Hematopoietic multipotent progenitor cell treated with erythropoietin and hydrocortisone succinate and interleukin-3 and kit ligand, for 8 days (in vitro differentiated cells): ENCODE results near the gene TACC2.
A peak's percentile ranks its signal among the peaks of the same experiment; 100 is the strongest.

Experiments used
- DNase-seq: peaks from one replicate; pipeline ENCODE4 v3.0.0-alpha.2; 2015

Gene TACC2

DNA sequence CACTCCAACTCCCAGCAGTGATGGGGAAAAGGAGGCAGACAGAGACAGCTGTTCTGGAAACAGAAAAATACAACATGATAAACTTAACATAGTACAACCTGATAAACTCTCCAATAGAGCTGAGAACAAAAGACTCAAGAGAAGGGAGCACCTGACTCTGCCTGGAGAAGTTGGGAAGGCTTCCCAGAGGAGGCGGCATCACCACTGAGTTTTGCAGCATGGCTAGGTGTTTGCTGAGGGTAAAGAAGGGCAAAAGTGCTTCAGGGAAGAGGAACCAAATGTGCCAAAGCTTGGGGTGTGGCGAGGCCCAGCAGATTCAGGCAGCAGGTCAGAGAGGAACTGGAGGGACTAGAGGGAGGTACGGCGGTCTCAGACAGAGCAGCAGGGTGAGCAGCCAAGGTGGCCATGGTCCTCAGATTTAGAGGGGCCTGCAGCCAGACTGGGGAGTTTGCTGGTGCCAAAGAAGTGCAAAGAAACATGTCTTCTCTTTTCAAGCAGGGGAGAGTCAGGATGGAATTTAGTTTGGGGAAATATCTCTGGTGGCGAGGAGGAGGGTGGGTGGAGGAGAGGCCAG lies 162.2 kb downstream of the TACC2 start:
- DNase-seq: no peak

DNA sequence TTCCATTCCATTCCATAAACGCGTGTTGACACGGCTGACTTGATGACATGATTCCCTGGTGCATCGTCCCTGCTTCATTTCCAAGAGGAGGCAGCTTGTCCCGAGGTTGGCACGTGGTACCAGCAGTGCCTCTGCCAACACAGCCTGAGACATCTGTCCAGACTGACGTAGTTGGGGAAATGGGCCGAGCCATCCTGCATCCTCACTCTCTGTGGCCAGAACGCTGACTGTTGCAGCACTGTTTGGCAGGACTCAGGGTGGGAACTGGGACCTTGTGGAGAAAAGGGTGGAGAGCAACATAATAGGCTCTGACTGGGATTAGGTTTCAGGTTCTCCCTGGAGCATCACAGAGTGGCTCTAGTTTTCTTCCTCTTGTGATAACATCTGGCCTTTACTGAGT lies 163.6 kb downstream of the TACC2 start:
- no peak for DNase-seq

DNA sequence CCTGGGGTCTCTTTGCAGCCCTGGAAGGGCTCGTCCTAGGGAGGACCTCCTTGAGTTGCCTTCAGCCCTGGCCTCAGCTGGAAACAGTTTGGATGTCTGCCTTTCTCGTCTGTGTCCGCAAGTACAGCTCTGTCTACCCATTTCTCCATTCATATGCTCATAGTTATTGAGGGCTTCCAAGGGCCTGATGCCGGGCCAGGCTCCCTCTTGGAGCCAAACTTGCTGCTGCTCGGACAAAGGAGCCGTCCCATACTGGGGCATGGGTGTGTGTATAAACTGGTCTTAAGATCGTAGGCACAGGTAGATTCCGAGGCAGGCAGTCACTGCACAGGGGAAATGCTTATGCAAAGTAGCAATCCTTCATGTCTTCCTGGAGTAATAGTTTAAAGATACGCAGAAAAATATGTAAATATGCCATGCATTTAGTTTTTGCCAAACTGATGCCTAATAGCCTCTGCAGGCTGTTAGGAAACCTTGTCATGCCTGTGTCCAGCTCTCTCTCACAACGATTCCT lies 165.1 kb downstream of the TACC2 start:
- DNase-seq: no peak

DNA sequence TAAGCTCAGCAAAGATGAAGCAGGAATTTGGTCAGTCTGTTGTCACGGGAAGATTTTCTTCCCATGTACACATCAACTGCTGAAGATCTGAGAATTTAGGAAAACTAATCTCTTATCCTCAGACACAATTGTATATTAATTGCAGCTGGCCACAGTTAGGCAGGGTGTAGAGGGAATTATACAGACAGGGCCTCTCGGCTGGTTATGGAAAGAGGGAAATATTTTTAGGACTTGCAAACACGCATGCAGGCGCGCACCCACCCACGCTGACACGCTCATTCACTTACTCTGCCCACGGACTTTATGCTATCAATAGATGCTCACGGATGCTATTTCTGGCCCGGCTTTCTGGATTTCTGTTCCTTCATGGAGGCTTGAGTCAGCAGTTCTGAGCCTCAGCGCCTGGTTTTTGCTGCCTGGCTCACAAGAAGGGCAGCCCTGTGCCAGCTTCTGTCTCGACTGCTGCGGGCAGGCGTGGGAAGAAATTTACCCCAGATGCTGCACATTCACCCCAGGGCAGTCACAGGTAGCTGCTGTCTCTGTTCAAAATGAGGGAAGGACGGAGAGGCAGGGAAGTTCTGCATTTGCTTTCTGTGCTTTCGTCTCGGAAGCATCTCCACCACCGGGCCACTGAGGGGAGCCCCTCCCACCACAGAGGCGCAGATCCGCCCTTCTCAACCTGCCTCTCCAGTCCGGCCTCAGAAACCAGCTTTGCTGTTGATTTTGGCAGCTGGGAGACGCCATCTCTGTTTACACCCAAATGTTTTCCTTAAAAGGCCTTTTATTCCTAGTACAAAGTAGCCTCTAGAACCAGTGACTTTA lies 165.8 kb downstream of the TACC2 start:
- no peak for DNase-seq

DNA sequence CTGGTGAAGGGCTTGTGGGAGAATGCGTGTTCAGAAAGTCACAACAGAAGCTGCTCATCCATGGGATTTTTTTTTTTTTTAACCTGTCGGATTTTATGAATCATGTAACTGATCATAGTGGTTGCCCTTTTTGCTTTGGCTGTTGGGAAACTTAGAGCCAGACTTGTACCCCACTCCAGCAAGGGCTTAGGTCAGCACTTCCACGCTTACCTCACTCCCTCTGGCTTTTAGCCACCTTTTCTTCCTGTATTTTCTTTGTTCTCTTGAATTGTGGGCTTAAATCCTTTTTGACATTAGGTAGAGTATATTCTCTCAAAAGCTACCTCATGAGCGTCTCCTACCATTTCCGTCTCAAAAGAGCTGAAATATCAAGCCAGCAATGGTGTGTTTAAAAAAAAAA lies 168.5 kb downstream of the TACC2 start:
- no peak for DNase-seq

DNA sequence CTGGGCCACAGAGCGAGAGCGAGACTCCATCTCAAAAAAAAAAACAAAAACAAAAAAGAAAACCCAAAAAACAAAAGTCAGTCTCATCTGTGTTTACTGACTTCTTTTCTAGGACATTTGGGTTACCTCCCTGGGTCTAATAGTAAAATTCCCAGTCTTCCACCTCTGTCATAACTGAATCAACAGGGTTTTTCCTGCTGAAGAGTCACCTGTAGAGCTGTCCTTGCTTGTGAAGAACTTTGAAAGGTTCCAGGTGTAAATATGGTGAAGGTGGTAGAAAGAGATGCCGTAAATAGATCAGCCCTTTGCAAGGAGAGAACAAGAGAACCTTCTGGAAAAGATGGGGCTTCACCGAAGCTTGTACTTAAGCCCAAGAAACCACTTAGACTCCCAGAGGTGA lies 169.4 kb downstream of the TACC2 start:
- DNase-seq: no peak

DNA sequence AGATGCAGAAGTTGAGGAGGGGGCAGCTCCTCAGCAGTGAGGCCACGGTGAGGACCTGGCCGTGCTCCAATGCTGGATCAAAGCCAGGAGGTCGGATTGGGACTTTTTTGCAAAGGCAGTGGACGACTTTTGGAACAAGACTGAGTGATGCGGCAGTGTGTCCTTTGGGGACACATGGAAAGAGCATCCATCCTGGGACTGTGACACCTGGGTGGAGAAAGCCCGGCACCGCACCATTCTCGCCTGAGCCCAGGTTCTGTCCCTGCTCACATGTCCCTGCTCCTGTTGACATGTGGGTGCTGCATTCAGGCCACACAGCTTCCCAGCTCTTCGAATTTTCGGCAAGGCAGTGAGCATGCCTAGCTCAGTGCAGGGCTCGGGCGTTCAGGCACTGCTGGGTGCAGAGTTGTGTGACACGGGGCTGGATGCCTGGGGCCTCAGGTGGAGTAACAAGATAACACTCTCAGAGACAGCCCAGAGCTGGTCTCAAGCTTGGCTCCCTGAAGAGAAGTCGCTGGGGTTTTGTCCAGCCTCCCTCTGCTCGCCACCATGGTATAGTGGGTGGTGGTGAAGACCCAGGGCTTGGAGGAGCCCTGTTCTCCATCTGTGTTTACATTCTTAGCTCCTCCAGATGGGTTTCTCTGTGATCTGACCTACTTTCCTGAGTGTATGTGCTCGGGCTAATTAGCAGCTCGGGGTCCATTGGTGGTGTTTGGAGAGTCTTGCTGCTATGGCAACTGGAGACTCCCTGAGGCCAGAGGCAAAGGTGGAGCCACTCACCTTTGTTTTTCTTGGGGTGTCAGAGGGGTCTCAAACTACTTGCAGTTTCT lies 170.4 kb downstream of the TACC2 start:
- no peak for DNase-seq

DNA sequence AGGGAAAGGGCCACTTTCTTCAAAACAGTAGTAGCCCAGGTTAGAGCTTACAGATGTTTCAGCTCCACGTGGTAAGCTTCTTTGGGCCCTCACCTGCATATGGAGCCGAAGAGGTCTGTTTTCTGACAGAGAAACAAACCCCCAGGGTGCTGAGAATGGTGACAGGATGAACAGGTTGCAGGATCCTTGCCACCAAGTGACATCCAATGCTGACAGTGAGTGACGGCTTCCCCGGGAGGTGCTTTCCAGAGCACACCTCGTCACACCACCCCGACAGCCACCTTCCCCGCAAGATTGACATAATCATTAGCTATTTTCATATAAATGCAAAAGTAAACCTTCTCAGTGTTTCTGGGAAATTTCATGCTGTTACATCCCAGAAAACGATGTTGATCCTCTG lies 172.8 kb downstream of the TACC2 start:
- DNase-seq: no peak

DNA sequence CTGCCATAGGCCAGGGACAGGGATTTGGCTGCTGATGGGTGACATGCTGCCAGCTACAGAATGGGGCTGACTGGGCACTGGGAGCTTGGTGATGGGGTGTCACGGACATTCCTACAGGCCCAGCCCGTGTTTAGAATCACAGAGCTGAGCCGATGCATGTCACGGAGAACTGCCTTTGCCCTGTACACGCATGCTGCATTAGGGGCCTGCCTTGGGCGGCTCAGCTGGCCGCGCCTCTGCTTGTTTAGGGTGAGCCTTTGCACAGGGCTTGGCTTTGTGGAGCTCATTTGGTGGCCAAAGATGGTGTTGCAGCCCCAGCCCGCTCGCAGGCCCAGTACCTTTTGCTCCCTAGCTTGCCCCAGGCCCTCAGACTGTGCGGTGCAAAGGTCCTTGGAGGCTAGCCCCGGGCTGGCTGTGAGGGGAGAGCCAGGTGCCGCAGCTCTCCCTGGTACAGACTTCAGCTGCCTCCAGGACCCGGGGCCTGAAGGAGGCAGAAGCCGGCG lies 173.8 kb downstream of the TACC2 start:
- DNase-seq: no peak

DNA sequence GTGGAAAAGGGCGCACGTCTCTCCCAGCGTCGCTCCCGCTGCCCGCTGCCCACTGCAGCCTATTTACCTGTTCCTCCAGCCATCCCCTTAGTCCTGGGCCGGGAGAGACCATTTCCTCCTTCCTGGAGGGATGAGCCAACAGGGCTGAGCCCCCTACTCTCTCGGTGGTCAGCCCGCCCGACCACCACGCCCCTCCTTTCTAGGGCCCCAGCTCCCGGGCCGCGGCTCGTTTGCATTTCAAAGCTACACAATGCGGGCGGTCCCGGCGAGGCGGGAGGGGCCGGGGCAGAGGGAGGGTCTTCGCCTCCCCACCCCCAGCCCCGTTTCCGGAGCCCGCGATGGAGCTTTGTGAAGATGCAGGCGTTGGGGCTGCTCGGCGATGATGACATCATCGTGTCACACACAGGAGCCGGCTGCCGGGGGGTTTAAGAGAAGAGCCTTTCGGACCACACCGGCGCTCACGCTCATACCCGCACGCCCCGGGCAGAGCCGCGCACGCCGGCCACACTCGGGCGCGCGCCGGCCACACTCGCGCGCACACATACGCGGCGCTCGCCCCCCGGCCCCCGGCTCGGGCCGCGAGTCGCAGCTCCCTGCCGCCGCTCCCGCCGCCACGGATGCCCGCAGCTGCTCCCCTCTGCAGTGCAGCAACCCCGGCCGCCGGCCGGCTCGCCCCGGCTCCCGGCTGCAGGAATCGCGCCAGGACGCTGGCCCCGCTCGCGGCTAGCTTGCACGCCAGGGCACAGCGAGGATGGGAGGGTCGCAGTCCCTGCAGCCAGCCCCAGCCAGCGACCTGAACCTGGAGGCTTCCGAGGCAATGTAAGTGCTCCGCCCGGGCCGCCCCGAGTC lies 174.4 kb downstream of the TACC2 start:
- no peak for DNase-seq

DNA sequence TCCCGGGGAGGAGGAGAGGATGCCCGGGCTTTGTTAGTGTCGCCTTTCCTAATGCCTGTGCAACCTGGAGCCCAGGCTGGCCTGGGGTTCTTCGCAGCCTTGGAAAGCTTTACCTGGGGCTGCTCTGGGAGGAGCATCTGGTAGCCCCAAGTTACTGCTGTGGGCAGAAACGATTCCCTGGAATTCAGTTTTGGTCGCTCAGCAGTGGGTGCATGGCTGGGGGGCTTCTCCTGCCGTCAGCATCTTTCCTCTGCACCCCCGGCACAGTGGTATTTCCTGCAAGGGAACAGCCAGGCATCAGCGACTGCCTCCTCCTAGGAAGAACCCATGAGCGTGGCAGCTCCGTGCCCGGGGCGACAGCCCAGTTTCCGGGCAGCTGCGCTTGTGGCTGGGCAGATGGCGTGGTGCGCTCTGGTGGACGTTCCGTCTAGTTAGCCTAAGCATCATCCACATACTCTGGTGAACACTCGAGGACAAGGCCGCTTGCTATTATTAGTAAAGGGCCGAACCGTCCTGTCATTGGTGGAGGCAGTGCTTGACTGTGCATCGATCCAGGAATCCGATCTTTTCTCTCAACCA lies 175.1 kb downstream of the TACC2 start:
- DNase-seq: no peak

DNA sequence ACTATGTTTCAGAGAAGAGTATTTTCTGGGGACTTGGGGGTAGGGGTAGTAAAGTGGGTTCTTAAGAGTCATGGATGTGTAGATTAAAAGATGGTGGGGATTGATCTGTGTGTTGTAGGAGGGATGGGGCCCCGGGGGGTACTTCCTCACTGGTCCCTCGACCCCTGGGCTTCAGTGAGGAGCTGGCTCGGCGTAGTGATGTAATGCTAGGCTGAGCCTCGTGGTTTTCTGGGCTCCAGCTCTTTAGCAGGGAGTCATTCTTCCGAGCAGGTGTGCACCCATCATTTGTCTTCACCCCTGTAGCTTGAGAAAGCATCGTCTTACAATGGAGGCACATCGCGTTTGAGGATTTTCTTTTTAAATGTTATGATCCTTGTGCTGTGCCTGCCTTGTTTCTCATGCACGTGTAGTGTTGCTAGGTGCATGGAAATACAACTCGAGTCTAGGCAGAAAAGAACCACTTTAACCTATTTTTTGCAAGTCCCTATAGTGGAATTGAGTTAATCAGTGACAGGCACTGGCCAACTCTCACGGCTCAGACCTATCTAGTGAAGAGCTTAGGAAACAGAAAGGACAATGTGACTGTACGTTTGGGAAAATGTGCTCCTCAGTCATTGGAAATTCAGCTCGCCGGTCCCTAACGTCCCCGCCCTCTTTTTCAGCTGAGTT lies 176.0 kb downstream of the TACC2 start:
- DNase-seq: no peak

DNA sequence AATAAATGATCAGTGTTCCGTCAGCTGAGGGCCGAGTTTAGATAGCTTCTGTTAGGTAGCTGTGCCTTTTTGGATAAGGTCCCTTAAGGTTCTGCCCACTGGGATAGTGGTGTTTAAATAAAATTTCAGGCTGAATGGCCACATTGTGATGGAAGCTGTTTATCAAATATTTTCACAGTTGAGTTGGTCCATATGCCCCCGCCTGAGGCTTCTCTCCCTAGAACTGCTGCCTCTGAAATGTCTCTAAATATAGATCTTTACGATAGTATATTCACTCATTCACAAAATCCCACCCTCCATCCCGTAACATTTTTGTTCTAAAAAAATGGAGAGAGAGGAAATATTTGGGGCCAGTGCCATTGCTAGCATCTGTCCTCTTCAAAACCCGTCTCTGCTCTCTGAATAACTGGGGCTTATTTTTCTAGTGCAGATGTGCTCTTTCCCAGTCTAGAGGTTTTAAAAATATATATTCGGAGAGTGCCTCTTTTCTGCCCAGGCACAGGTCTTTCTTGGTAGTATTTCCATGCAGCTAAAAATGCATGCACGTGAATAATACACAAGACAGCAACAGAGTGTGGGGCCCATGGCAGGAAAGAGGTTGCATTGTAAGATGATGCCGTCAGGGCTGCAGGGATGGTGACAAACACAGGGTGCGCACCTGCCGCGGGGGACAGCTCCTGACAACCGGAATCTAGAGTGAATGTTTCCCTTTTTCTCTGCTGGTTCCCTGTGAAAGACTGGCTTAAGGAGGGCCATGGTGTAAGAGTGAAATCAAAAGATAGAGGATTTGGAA lies 176.7 kb downstream of the TACC2 start:
- no peak for DNase-seq

DNA sequence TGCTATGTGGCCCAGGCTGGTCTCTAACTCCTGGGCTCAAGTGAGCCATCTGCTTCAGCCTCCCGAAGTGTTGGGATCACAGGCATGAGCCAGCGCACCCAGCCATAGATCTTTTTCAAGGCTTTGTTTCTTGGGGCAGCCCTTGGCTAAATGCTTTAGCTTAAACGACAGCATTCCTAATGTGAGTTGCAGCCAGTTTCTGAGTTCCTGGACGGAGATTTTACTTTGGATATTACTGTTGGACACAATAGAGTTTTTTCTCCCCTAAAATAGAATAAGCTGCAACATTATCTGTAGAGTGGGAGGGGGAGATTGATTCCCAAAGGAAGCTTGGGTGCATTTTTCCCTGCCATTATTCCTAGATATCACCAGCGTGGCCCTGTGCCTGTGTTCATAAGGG lies 179.1 kb downstream of the TACC2 start:
- DNase-seq: no peak

DNA sequence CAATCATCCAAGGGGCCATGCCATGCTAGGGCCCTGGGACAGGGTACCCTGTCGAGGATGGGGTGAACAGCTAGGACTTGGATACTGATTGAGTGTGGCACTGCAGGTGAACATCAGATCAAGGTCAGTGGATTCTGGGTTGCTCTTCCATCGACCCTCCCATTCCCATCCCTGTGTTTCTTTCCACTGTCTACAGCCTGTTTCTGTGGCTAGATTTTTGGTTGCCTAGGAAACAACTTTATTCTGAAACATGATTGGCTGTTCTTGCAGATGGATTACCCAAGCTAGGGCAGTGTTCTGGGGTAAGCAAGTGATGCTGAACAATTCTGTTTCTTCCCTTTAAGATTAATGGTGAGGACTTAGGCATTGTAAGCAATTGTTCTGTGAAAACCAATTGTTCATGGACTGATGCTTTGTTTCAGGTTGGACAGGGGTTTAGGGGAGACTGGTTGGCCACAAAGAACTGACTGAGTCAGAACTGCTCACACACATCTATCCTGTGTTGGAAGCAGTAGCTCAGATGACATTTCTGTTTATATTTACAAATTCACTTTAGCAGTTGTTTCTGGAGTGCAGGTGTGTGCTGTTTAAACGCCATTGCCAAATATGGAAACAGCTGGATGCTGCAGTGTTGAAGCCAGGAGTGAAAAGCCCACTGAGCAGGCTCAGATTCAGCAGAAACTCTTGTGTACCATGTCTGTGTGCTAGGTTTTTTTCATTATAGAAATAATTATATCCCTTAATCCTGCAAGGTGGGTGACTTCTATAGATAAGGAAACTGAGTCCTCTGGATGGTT lies 179.8 kb downstream of the TACC2 start:
- no peak for DNase-seq

DNA sequence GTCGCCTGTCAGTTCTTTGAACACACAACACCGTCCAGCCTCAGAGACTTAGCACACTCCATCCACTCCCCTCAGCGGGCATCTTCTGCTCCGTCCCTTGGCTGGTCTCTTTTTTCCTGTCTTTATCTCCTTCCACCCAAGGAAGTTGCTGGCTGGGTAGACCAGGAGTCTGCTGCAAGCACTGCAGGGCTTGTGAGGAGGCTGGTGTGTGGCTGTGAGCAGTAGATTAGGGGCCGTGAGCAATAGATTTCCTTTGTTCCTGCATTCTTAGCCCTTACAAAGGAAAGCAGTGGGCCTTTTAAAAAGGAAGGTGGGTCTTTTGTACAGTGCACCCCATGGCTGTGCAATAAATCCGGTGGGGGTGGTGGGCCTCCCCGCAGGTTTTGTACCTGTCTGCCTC lies 181.8 kb downstream of the TACC2 start:
- peak; percentile 2 for DNase-seq

DNA sequence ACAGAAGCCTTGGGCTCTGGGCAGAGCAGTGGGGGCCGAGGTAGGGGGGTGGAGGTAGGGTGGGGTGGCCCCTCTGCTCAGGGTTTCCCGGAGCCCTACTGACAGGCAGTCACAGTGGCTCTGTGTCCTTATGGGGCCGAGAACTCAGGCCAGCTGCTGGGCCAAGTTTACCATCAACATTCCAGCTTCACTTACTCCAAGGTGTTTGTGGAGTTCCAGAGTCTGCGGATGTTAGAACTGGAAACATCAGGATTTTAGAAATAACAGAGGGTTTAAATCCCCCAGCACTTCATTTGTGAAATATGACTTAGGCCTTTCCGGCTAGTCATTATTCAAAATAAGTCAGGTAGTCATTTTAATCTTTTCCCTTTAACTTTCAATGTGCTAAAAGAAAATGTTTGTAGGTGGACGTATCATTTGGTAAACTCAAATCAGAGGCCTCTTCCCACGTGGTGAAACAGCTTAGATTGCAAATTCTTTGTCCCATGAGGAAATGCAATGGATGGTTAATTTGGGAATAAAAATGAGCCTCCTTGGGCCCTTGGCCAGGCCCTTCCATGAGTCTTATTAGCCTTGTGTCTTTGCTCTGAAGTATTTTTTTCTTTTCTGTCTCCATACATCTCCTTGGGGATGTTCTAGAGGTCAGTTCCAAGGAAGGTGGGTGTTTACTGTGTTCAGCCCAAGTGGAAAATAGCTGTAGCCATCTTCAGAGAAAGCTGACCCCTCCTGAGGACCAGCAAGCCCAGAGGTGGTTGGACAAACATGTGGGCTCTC lies 182.5 kb downstream of the TACC2 start:
- no peak for DNase-seq

DNA sequence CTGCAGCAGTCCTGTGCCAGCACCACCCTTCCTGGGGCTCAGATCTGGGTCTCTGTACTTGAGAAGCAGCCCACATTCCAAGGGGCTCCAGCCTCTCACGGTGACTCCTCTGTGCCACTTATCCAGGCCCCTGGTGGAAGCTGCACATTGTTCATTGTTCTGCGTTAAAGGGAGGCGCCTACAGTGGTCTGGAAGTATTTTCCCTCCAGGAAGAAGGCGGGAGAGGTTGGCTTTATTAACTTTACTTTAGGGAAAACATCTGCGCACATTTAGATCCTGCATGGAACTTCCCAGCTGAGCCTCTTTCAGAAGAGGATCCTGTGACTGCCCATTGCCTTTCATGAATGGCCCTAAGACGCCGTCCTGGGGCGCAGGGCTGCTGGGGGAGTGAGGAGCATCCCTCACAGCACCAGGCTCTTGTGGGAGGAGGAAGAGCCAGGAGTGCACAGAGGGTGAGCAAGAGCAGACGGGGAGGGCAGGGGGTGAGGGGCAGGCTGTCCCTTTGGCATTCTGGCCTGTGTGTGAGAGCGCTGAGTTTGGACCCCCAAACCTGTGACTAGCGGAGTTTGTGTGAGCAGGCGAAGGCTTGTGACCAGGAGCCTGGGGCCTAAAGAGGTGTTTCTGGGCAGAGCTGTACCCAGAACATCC lies 183.5 kb downstream of the TACC2 start:
- DNase-seq: no peak

DNA sequence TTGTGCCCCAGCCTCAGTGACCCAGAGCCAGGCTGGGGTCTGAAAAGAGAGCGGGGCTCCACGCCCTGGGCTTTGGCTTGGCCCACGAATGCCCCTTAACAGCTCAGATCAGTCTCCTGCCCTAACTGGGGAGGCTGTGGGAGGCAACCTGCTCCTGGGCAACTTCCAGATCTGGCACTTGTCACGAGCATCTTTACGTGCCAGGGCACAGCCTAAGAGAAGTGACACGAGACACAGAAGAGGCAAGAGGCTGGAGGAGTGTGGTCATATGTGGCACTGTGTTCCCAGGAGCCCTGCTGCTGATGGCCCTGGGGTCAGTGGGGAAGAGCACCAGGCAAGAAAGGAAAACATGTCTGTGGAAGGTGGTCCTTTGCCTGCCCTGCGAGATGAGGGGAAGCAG lies 184.4 kb downstream of the TACC2 start:
- no peak for DNase-seq
